Neural cell (in vitro differentiated cells): ENCODE data around the gene ITPR2. TPM values are rescaled to one million over a fixed set of nuclear protein-coding genes. Genes with fewer than 3 reads are reported as not detected.

Experiments used
- H2AFZ ChIP-seq: fragments of 200-600, 300-800 bp; sonication (generic), shearing (Covaris generic); 2 replicates; pipeline ENCODE4 v1.6.0; 2014; ENCODE audit warnings: low read depth, mild to moderate bottlenecking, antibody characterized with exemption, low read length, moderate library complexity
- H3F3A ChIP-seq: fragments of 200-600 bp; shearing (Covaris generic); 2 replicates; pipeline ENCODE4 v1.6.1; 2016; ENCODE audit warnings: mild to moderate bottlenecking, moderate library complexity, mixed read lengths, antibody characterized with exemption, low read length; ENCODE audit not compliant: insufficient read depth, poor library complexity, severe bottlenecking
- H3K27ac ChIP-seq: fragments of 200-600, 300-800 bp; sonication (generic), shearing (Covaris generic); 2 replicates; pipeline ENCODE4 v1.5.1; 2014; ENCODE audit warnings: mild to moderate bottlenecking, low read length, moderate library complexity
- H3K27me3 ChIP-seq: fragments of 300-800, 200-600 bp; sonication (generic), shearing (Covaris generic); 2 replicates; pipeline ENCODE4 v1.6.0; 2014; ENCODE audit warnings: mild to moderate bottlenecking, low read depth, low read length, moderate library complexity; ENCODE audit not compliant: insufficient read depth
- H3K36me3 ChIP-seq: fragments of 300-800, 200-600 bp; sonication (generic), shearing (Covaris generic); 2 replicates; pipeline ENCODE4 v1.5.1; 2014; ENCODE audit warnings: mild to moderate bottlenecking, antibody characterized with exemption, low read length, moderate library complexity; ENCODE audit not compliant: insufficient read depth
- H3K4me2 ChIP-seq: fragments of 300-800, 200-600 bp; sonication (generic), shearing (Covaris generic); 2 replicates; pipeline ENCODE4 v1.6.0; 2014; ENCODE audit warnings: mild to moderate bottlenecking, low read length
- H3K4me3 ChIP-seq: fragments of 300-800, 200-600 bp; sonication (generic), shearing (Covaris generic); 2 replicates; pipeline ENCODE4 v1.5.1; 2014; ENCODE audit warnings: mild to moderate bottlenecking, low read length, moderate library complexity
- H3K79me2 ChIP-seq: fragments of 200-600 bp; shearing (Covaris generic); replicated peaks from 2 replicates; pipeline ENCODE4 v1.6.0; 2014; ENCODE audit warnings: mild to moderate bottlenecking, low read length, moderate library complexity; ENCODE audit not compliant: insufficient read depth
- H3K9ac ChIP-seq: fragments of 300-800, 200-600 bp; sonication (generic), shearing (Covaris generic); 2 replicates; pipeline ENCODE4 v1.6.1; 2016; ENCODE audit warnings: mild to moderate bottlenecking, low read length, mixed read lengths
- H3K9me2 ChIP-seq: fragments of 200-600 bp; shearing (Covaris generic); 2 replicates; pipeline ENCODE4 v1.6.1; 2016; ENCODE audit warnings: mild to moderate bottlenecking, low read length, mixed read lengths; ENCODE audit not compliant: insufficient read depth
- H3K9me3 ChIP-seq: fragments of 200-600, 300-800 bp; sonication (generic), shearing (Covaris generic); 2 replicates; pipeline ENCODE4 v1.6.1; 2016; ENCODE audit warnings: mild to moderate bottlenecking, mixed run types, low read length, moderate library complexity, mixed read lengths
- H4K20me1 ChIP-seq: fragments of 200-600 bp; shearing (Covaris generic); 2 replicates; pipeline ENCODE4 v1.6.1; 2016; ENCODE audit warnings: mild to moderate bottlenecking, mixed run types; ENCODE audit not compliant: insufficient read depth
- EP300 ChIP-seq: fragments of 450-650 bp; conservative IDR thresholded peaks from 2 replicates; pipeline ENCODE4 v1.6.1; 2014; ENCODE audit warnings: antibody characterized with exemption, mild to moderate bottlenecking, moderate library complexity; ENCODE audit not compliant: poor library complexity, severe bottlenecking
- EZH2 ChIP-seq: fragments of 200-600, 300-800 bp; shearing (Covaris generic), sonication (generic); IDR thresholded peaks from 2 replicates; pipeline ENCODE4 v1.6.1; 2014; ENCODE audit warnings: antibody characterized with exemption, low read length, borderline replicate concordance, mild to moderate bottlenecking; ENCODE audit not compliant: insufficient read depth, poor library complexity, severe bottlenecking
- MXI1 ChIP-seq: fragments of 450-650 bp; conservative IDR thresholded peaks from 2 replicates; pipeline ENCODE4 v1.6.1; 2014; ENCODE audit warnings: antibody characterized with exemption, mild to moderate bottlenecking; ENCODE audit not compliant: poor library complexity, severe bottlenecking
- POLR2AphosphoS5 ChIP-seq: IDR thresholded peaks from 2 replicates; pipeline ENCODE4 v1.6.1; 2012
- RAD21 ChIP-seq: fragments of 450-650 bp; conservative IDR thresholded peaks from 2 replicates; pipeline ENCODE4 v1.6.1; 2014; ENCODE audit warnings: antibody characterized with exemption, mild to moderate bottlenecking, moderate library complexity
- SMC3 ChIP-seq: fragments of 450-650 bp; conservative IDR thresholded peaks from 2 replicates; pipeline ENCODE4 v1.6.1; 2014; ENCODE audit warnings: antibody characterized with exemption, mild to moderate bottlenecking, moderate library complexity; ENCODE audit not compliant: poor library complexity
- TAF1 ChIP-seq: IDR thresholded peaks from 2 replicates; pipeline ENCODE4 v1.6.1; 2012; ENCODE audit warnings: low read depth
- polyA plus RNA-seq: library from polyadenylated mRNA; depleted of rRNA; stranded (reverse); fragments of >200 nt; gene quantifications from 2 replicates; pipeline ENCODE4 v1.2.3, GENCODE V29; 2014
- TF ChIP-seq, protein P1 (sequence below): IDR thresholded peaks from 2 replicates; pipeline ENCODE4 v1.6.1; 2012; ENCODE audit warnings: borderline replicate concordance
- TF ChIP-seq, protein P2 (sequence below): fragments of 450-650 bp; IDR thresholded peaks from 2 replicates; pipeline ENCODE4 v1.5.1; 2014; ENCODE audit warnings: antibody characterized with exemption, mild to moderate bottlenecking, moderate library complexity; ENCODE audit not compliant: poor library complexity, severe bottlenecking

The ITPR2 gene
- polyA plus RNA-seq, 1 donor from 2014 or later: 2.0 TPM

DNA sequence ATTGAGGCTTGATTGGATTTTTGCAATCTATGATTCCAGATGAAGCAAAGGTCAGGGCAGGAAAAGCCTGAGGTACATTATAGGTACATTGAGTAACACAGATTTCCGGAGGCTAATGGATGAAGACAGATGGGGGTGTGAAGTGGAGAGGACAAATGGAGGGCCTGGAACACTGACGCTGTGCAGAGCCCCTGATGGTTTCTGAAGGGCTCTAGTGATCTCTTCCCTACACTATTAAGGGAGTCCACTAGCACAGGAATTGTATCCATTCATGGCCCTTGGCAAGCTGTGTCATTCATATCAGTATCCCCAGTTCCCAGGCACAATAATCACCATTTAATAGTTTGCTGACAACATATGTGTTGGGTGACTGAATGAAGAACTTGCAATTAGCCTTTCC lies 284.8 kb downstream of the ITPR2 start:
- Histone ChIP-seq H3K4me2 (no peak overlapping the region), H4K20me1 (no peaks in the 10 kb centered on the region), H2AFZ (no peak overlapping the region), H3K9me3 (no peaks in the 10 kb centered on the region), H3K9ac (no peak overlapping the region), H3K27me3 (no peaks in the 10 kb centered on the region), H3F3A (no peaks in the 10 kb centered on the region), H3K4me3 (no peak overlapping the region), H3K36me3 (no peaks in the 10 kb centered on the region), H3K9me2 (no peaks in the 10 kb centered on the region), H3K79me2 (no peaks in the 10 kb centered on the region), H3K27ac (no peak overlapping the region)
- TF ChIP-seq, protein P1, sequence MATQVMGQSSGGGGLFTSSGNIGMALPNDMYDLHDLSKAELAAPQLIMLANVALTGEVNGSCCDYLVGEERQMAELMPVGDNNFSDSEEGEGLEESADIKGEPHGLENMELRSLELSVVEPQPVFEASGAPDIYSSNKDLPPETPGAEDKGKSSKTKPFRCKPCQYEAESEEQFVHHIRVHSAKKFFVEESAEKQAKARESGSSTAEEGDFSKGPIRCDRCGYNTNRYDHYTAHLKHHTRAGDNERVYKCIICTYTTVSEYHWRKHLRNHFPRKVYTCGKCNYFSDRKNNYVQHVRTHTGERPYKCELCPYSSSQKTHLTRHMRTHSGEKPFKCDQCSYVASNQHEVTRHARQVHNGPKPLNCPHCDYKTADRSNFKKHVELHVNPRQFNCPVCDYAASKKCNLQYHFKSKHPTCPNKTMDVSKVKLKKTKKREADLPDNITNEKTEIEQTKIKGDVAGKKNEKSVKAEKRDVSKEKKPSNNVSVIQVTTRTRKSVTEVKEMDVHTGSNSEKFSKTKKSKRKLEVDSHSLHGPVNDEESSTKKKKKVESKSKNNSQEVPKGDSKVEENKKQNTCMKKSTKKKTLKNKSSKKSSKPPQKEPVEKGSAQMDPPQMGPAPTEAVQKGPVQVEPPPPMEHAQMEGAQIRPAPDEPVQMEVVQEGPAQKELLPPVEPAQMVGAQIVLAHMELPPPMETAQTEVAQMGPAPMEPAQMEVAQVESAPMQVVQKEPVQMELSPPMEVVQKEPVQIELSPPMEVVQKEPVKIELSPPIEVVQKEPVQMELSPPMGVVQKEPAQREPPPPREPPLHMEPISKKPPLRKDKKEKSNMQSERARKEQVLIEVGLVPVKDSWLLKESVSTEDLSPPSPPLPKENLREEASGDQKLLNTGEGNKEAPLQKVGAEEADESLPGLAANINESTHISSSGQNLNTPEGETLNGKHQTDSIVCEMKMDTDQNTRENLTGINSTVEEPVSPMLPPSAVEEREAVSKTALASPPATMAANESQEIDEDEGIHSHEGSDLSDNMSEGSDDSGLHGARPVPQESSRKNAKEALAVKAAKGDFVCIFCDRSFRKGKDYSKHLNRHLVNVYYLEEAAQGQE: no peak
- TF ChIP-seq, protein P2, sequence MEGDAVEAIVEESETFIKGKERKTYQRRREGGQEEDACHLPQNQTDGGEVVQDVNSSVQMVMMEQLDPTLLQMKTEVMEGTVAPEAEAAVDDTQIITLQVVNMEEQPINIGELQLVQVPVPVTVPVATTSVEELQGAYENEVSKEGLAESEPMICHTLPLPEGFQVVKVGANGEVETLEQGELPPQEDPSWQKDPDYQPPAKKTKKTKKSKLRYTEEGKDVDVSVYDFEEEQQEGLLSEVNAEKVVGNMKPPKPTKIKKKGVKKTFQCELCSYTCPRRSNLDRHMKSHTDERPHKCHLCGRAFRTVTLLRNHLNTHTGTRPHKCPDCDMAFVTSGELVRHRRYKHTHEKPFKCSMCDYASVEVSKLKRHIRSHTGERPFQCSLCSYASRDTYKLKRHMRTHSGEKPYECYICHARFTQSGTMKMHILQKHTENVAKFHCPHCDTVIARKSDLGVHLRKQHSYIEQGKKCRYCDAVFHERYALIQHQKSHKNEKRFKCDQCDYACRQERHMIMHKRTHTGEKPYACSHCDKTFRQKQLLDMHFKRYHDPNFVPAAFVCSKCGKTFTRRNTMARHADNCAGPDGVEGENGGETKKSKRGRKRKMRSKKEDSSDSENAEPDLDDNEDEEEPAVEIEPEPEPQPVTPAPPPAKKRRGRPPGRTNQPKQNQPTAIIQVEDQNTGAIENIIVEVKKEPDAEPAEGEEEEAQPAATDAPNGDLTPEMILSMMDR: no peak
- TF ChIP-seq MXI1: no peak
- no peak for TF ChIP-seq EZH2
- TF ChIP-seq TAF1: no peak
- TF ChIP-seq RAD21: no peak
- TF ChIP-seq SMC3: no peak
- no peak for TF ChIP-seq EP300
- no peak for TF ChIP-seq POLR2AphosphoS5

DNA sequence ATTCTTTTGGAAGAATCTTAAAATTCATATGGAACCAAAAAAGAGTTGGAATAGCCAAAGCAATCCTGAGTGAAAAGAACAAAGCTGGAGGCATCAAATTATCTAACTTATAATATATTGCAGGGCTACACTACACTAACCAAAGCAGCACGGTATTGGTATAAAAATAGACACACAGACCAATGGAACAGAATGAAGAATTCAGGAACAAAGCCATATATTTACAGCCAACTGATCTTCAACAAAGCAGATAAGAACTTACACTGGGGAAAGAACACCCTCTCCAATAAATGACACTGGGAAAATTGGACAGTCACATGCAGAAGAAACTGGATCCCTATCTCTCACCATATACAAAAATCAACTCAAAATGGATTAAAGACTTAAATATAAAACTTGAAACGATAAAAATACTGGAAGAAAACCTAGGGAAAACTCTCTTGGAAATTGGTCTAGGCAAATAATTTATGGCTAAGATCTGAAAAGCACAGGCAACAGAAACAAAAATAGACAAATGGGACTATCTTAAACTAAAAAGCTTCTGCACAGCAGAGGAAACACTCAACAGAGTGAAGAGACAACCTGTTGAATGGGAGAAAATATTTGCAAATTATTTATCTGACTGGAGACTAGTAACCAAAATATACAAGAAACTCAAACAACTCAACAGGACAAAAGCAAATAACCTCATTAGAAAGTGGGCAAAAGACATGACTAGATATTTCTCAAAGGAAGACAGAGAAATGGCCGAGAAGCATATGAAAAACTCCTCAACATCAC lies 286.3 kb downstream of the ITPR2 start:
- no peaks in the 10 kb centered on the region for H3K9me2 ChIP-seq

More for the DNA sequence above, 286.3 kb downstream of the ITPR2 start:
- Histone ChIP-seq H3K36me3 (no peaks in the 10 kb centered on the region), H3K27ac (no peak overlapping the region), H3F3A (no peaks in the 10 kb centered on the region), H3K9me3 (no peaks in the 10 kb centered on the region), H3K4me3 (no peak overlapping the region), H3K4me2 (no peak overlapping the region), H4K20me1 (no peaks in the 10 kb centered on the region), H3K79me2 (no peaks in the 10 kb centered on the region), H3K9ac (no peak overlapping the region), H3K27me3 (no peaks in the 10 kb centered on the region), H2AFZ (no peak overlapping the region)
- TF ChIP-seq, protein P1: no peak
- no peak for TF ChIP-seq SMC3
- no peak for TF ChIP-seq POLR2AphosphoS5
- TF ChIP-seq TAF1: no peak
- TF ChIP-seq EP300: no peak
- TF ChIP-seq EZH2: no peak
- TF ChIP-seq RAD21: no peak
- TF ChIP-seq, protein P2: no peak
- no peak for TF ChIP-seq MXI1
